ENCODE measurements around the gene EIF1. TPM values are rescaled to one million over a fixed set of nuclear protein-coding genes. Genes with fewer than 3 reads are reported as not detected.
"Not testable (repeated sequence)": the region's sequence is repeated elsewhere in the genome, so short reads cannot be mapped to it uniquely, and the experiment has no call there.

Gene EIF1
- total RNA-seq (100 to 1,000 TPM; 179 to 244 TPM), polyA plus RNA-seq (ENCODE audit: insufficient read length in 2 of 2) (100 to 1,000 TPM; 685 to 689 TPM)
- long read RNA-seq, donor 1, transcript EIF1-201 (3 exons, 1,120 nt), result minor isoform, 9 of 398 reads
- long read RNA-seq, donor 1, transcript EIF1-202 (2 exons, 2,170 nt), result minor isoform, 12 of 398 reads
- long read RNA-seq, donor 1, transcript EIF1-203 (4 exons, 2,330 nt), result major isoform, 334 of 398 reads
- long read RNA-seq, donor 1, partial matches to known transcripts, result 42 of 398 reads
- long read RNA-seq, donor 1, other reads (novel, unspliced or antisense), result 0 of 398 reads
- long read RNA-seq, donor 2, transcript EIF1-203 (4 exons, 2,330 nt), result major isoform, 163 of 175 reads
- long read RNA-seq, donor 2, partial matches to known transcripts, result 12 of 175 reads
- long read RNA-seq, donor 2, other reads (novel, unspliced or antisense), result 0 of 175 reads
- long read RNA-seq, donor 3, transcript EIF1-203 (4 exons, 2,330 nt), result major isoform, 204 of 218 reads
- long read RNA-seq, donor 3, partial matches to known transcripts, result 10 of 218 reads
- long read RNA-seq, donor 3, other reads (novel, unspliced or antisense), result 0 of 218 reads
- long read RNA-seq, donor 4, transcript EIF1-202 (2 exons, 2,170 nt), result minor isoform, 14 of 512 reads
- long read RNA-seq, donor 4, transcript EIF1-203 (4 exons, 2,330 nt), result major isoform, 448 of 512 reads
- long read RNA-seq, donor 4, partial matches to known transcripts, result 41 of 512 reads
- long read RNA-seq, donor 4, other reads (novel, unspliced or antisense), result 5 of 512 reads

GRCh38 chr17:41688641-41689496, at the start of gene EIF1:
TSS of gene EIF1 (plus strand) at chr17:41688885. CDS start at chr17:41689039, 154 bp downstream.
- Histone ChIP-seq H3K27ac (ENCODE audit: low read depth, low read length) (peak within 1 kb of the TSS; percentile 100), H3K9me3 (ENCODE audit: control insufficient read depth, insufficient read depth, low read length) (no peaks in the 10 kb centered on the region), H3K4me1 (ENCODE audit: control insufficient read depth, insufficient read depth, low read length) (peaks cover 12% of the 10 kb centered on the region), H3K4me3 (ENCODE audit: low read depth, low read length) (peak within 1 kb of the TSS; percentile 99), H3K36me3 (ENCODE audit: control insufficient read depth, insufficient read depth, low read length) (peaks cover 44% of the 10 kb centered on the region), H3K27me3 (ENCODE audit: control insufficient read depth, insufficient read depth, low read length) (no peaks in the 10 kb centered on the region)
- under 1% methylated on average over 81 of the region's 81 CpGs for WGBS (ENCODE audit: insufficient coverage)
- DNase-seq (ENCODE audit: low read depth in 4 of 6, low spot score in 6 of 6), result peak; percentile 98 to 100 (median 98)

DNA sequence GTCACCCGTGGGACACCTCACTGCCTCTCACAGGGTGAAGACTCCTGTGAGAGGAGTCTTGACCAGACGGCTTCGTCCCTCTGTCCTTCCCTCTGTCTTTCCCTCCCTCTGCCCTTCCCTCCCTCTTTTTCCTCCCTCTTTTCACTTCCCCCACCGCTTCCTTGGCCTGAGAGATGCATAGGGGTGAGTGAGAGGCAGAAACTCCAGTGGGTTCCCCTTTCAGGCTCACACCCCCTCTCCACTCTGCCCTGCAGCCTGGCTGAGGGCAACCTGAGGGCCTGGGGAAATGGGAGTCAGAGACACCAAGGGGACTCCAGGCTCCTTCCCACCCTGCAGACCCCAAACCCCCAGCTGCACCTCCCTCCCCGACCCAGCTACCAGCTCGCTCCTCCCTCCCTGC, 49.7 kb upstream of the EIF1 start:
- H3K4me3 ChIP-seq (ENCODE audit: low read depth, low read length), result no peak overlapping the region
- no peak overlapping the region for H3K27ac ChIP-seq (ENCODE audit: low read depth, low read length)
- 65% methylated on average over 2 of the region's 6 CpGs for WGBS (ENCODE audit: insufficient coverage)

GRCh38 chr17:41639492-41640473, 48.9 kb upstream of the EIF1 start:
- H3K27me3 ChIP-seq (ENCODE audit: control insufficient read depth, insufficient read depth, low read length), result no peaks in the 10 kb centered on the region
- peaks cover 22% of the 10 kb centered on the region for H3K4me1 ChIP-seq (ENCODE audit: control insufficient read depth, insufficient read depth, low read length)
- no peaks in the 10 kb centered on the region for H3K36me3 ChIP-seq (ENCODE audit: control insufficient read depth, insufficient read depth, low read length)
- no peak overlapping the region for H3K27ac ChIP-seq (ENCODE audit: low read depth, low read length)
- H3K9me3 ChIP-seq (ENCODE audit: control insufficient read depth, insufficient read depth, low read length), result no peaks in the 10 kb centered on the region
- WGBS (ENCODE audit: insufficient coverage), result 81% methylated on average over 5 of the region's 7 CpGs
- DNase-seq (ENCODE audit: low read depth in 4 of 6, low spot score in 6 of 6), result no peak
- H3K4me3 ChIP-seq (ENCODE audit: low read depth, low read length), result no peak overlapping the region

More for the DNA sequence above, 49.7 kb upstream of the EIF1 start:
- no peaks in the 10 kb centered on the region for H3K27me3 ChIP-seq (ENCODE audit: control insufficient read depth, insufficient read depth, low read length)
- no peak for DNase-seq (ENCODE audit: low read depth in 4 of 6, low spot score in 6 of 6)
- H3K36me3 ChIP-seq (ENCODE audit: control insufficient read depth, insufficient read depth, low read length), result no peaks in the 10 kb centered on the region
- peaks cover 24% of the 10 kb centered on the region for H3K4me1 ChIP-seq (ENCODE audit: control insufficient read depth, insufficient read depth, low read length)
- H3K9me3 ChIP-seq (ENCODE audit: control insufficient read depth, insufficient read depth, low read length), result no peaks in the 10 kb centered on the region

- not testable (repeated sequence) for H3K36me3 ChIP-seq (ENCODE audit: control insufficient read depth, insufficient read depth, low read length); H3K27ac ChIP-seq (ENCODE audit: low read depth, low read length); H3K9me3 ChIP-seq (ENCODE audit: control insufficient read depth, insufficient read depth, low read length); H3K27me3 ChIP-seq (ENCODE audit: control insufficient read depth, insufficient read depth, low read length); DNase-seq (ENCODE audit: low read depth in 4 of 6, low spot score in 6 of 6); H3K4me3 ChIP-seq (ENCODE audit: low read depth, low read length)
- 100% methylated on average over 1 of the region's 5 CpGs for WGBS (ENCODE audit: insufficient coverage)
- peaks cover 14% of the 10 kb centered on the region for H3K4me1 ChIP-seq (ENCODE audit: control insufficient read depth, insufficient read depth, low read length)
Observed at GRCh38 chr17:41640596-41640995, 48.1 kb upstream of the EIF1 start.

DNA sequence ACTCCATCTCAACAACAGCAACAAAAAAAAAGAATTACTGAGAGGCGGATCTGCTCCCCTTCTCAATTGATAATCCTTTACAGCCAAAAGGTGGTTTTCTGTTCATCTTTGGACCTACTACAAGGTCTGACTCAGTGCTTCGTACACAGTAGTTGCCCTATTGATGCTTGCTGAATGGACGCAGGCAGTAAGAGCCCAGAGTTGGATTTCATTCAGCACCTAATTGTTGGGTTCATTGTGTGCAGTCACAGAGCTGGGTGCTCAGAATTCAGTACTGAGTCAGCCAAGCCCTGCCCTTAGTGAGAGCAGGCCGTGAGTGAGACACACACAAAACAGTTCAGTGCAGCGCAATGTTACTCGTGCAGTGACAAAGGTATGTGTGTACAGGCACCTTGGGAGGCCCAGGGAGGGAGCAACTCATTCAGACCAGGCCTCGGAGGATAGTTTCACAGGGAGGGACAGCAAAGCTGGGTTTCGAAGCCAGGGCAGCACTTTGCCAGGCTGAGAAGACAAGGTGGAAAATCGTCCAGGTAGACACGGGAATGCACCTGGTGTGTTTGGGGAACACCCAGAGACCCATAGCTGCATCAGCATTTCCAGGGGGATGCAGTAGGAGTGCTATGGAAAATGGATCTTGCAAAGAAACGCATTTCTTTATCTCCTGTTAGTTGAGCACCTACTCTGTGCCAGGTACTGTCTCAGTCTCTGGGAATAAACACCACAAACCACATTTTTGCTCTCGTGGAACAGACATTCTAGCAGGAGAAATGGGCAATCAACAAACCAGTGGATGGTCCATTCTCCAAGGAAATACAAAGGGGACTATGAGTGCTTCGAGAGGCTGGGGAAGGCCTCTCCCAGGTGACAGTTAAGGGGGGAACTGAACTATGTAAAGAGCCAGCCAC, 46.2 kb upstream of the EIF1 start:
- 82% methylated on average over 12 of the region's 13 CpGs for WGBS (ENCODE audit: insufficient coverage)
- no peaks in the 10 kb centered on the region for H3K9me3 ChIP-seq (ENCODE audit: control insufficient read depth, insufficient read depth, low read length)
- no peak for DNase-seq (ENCODE audit: low read depth in 4 of 6, low spot score in 6 of 6)
- H3K27ac ChIP-seq (ENCODE audit: low read depth, low read length), result no peak overlapping the region
- no peak overlapping the region for H3K4me3 ChIP-seq (ENCODE audit: low read depth, low read length)
- no peaks in the 10 kb centered on the region for H3K27me3 ChIP-seq (ENCODE audit: control insufficient read depth, insufficient read depth, low read length)
- H3K36me3 ChIP-seq (ENCODE audit: control insufficient read depth, insufficient read depth, low read length), result no peaks in the 10 kb centered on the region
- peaks cover 3% of the 10 kb centered on the region for H3K4me1 ChIP-seq (ENCODE audit: control insufficient read depth, insufficient read depth, low read length)

DNA sequence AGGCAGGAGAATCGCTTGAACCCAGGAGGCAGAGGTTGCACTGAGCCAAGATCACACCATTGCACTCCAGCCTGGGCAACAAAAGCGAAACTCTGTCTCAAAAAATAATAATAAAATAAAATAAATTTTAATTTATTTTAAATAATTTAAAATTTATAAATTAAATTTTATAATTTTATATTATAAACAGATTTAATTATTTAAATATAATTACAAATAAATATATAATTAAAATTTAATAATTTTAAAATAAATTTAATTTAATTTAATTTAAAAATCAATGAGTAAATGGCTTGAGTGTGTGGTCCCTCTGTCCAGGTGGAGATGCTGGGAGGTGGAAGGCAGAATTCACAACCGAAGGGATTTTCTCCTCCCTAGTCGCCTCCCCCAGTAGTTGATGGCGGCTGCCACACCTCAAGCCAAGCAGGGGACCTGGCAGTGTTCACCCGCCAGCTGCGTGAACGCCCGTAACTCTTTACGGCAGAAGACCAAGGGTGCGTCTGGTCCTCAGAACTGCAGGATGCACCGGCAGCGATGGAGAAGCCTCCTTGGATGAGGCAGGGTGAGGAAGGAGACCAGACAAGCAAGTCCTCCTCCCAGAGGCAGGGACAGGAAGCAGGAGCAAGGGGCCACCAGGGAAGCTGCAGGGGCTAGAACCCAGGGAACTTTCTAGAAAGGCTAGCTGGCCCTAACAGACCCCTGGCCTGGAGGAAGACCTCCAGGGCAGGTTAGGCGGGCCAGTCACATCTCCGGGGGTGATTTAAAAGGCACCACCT, 41.5 kb upstream of the EIF1 start:
- WGBS (ENCODE audit: insufficient coverage), result 64% methylated on average over 6 of the region's 15 CpGs
- H3K4me1 ChIP-seq (ENCODE audit: control insufficient read depth, insufficient read depth, low read length), result peaks cover 21% of the 10 kb centered on the region
- no peak for DNase-seq (ENCODE audit: low read depth in 4 of 6, low spot score in 6 of 6)
- no peaks in the 10 kb centered on the region for H3K36me3 ChIP-seq (ENCODE audit: control insufficient read depth, insufficient read depth, low read length)
- H3K27me3 ChIP-seq (ENCODE audit: control insufficient read depth, insufficient read depth, low read length), result no peaks in the 10 kb centered on the region
- H3K4me3 ChIP-seq (ENCODE audit: low read depth, low read length), result no peak overlapping the region
- H3K27ac ChIP-seq (ENCODE audit: low read depth, low read length), result no peak overlapping the region
- H3K9me3 ChIP-seq (ENCODE audit: control insufficient read depth, insufficient read depth, low read length), result no peaks in the 10 kb centered on the region

- H3K9me3 ChIP-seq (ENCODE audit: control insufficient read depth, insufficient read depth, low read length), result no peaks in the 10 kb centered on the region
- no peaks in the 10 kb centered on the region for H3K36me3 ChIP-seq (ENCODE audit: control insufficient read depth, insufficient read depth, low read length)
- no peak overlapping the region for H3K27ac ChIP-seq (ENCODE audit: low read depth, low read length)
- DNase-seq (ENCODE audit: low read depth in 4 of 6, low spot score in 6 of 6), result peak; percentile 45 to 92 (median 70)
- WGBS (ENCODE audit: insufficient coverage), result 1% methylated on average over 22 of the region's 22 CpGs
- H3K4me3 ChIP-seq (ENCODE audit: low read depth, low read length), result peak overlapping the region; percentile 36
- peaks cover 21% of the 10 kb centered on the region for H3K4me1 ChIP-seq (ENCODE audit: control insufficient read depth, insufficient read depth, low read length)
- no peaks in the 10 kb centered on the region for H3K27me3 ChIP-seq (ENCODE audit: control insufficient read depth, insufficient read depth, low read length)
Observed at GRCh38 chr17:41647940-41648410, 40.7 kb upstream of the EIF1 start.
